NCI-H2196 treated with DMSO at 0.1 percent for 48 hours (cell line): ENCODE data around the gene GDPD5.

ENCODE experiments used
- DNase-seq: peaks from one replicate; lab custom pipeline; 2025; ENCODE audit not compliant: unreplicated experiment; lab: John Stamatoyannopoulos, UW

GDPD5 gene

GRCh38 chr11:75449776-75450175, 76.0 kb downstream of the GDPD5 start:
- no peak for DNase-seq

GRCh38 chr11:75449271-75449670, 76.5 kb downstream of the GDPD5 start:
- no peak for DNase-seq

- no peak for DNase-seq
Observed at GRCh38 chr11:75447415-75447814, 78.3 kb downstream of the GDPD5 start.

- no peak for DNase-seq
Observed at GRCh38 chr11:75445315-75445953, 80.3 kb downstream of the GDPD5 start.

GRCh38 chr11:75443043-75443442, 82.7 kb downstream of the GDPD5 start:
- no peak for DNase-seq

- DNase-seq = no peak
Observed at GRCh38 chr11:75442161-75442885, 83.4 kb downstream of the GDPD5 start.

- no peak for DNase-seq
Observed at GRCh38 chr11:75441804-75442132, 84.0 kb downstream of the GDPD5 start.

- no peak for DNase-seq
Observed at GRCh38 chr11:75440960-75441803, 84.6 kb downstream of the GDPD5 start.

GRCh38 chr11:75439495-75440120, 86.1 kb downstream of the GDPD5 start:
- no peak for DNase-seq

- DNase-seq = no peak
Observed at GRCh38 chr11:75439026-75439425, 86.7 kb downstream of the GDPD5 start.

GRCh38 chr11:75437966-75438659, 87.6 kb downstream of the GDPD5 start:
- no peak for DNase-seq

- DNase-seq = no peak
Observed at GRCh38 chr11:75436806-75437205, 88.9 kb downstream of the GDPD5 start.

- no peak for DNase-seq
Observed at GRCh38 chr11:75435571-75435925, 90.2 kb downstream of the GDPD5 start.

- no peak for DNase-seq
Observed at GRCh38 chr11:75434886-75435570, 90.7 kb downstream of the GDPD5 start.

- DNase-seq = no peak
Observed at GRCh38 chr11:75434051-75434450, 91.7 kb downstream of the GDPD5 start.

- no peak for DNase-seq
Observed at GRCh38 chr11:75433443-75433842, 92.3 kb downstream of the GDPD5 start.

GRCh38 chr11:75432911-75433321, 92.8 kb downstream of the GDPD5 start, which contains the start of gene KLHL35:
Gene KLHL35 (minus strand): TSS chr11:75433203. CDS start chr11:75430629, 2,574 bp downstream.
- DNase-seq = no peak

GRCh38 chr11:75431533-75432525, 93.9 kb downstream of the GDPD5 start:
- DNase-seq = no peak
